Breast epithelium (tissue), 4 donors: ENCODE measurements around the gene NSD2. TPM values are rescaled to one million over a fixed set of nuclear protein-coding genes. Genes with fewer than 3 reads are reported as not detected.

ENCODE experiments used
- DNase-seq, 2 donors: peaks; one replicate each; pipeline ENCODE4 v3.0.0-alpha.2; 2019; ENCODE audit warnings: low spot score in 2 of 2
- H3K27ac ChIP-seq, 2 donors: fragments of 200-600 bp; sonication (generic) in 1 of 2; one replicate each; pipeline ENCODE4 v1.5.1; 2016 to 2019; ENCODE audit warnings: mild to moderate bottlenecking in 1 of 2
- H3K27me3 ChIP-seq, 2 donors: fragments of 200-600 bp; sonication (generic) in 1 of 2; one replicate each; pipeline versions ENCODE4 v1.5.1 to v1.6.0; 2017 to 2019; ENCODE audit warnings: control low read depth in 1 of 2, mild to moderate bottlenecking in 1 of 2
- H3K36me3 ChIP-seq: fragments of 200-600 bp; one replicate; pipeline ENCODE4 v1.5.1; 2019
- H3K4me1 ChIP-seq, 2 donors: fragments of 200-600 bp; sonication (generic); one replicate each; pipeline ENCODE4 v1.5.1; 2016 to 2019; ENCODE audit warnings: control low read depth in 1 of 2
- H3K4me3 ChIP-seq, 3 donors: fragments of 200-600 bp; sonication (generic); 1 replicate in 2 of 3; 2 replicates in 1 of 3; pipeline ENCODE4 v1.5.1; 2016 to 2019; ENCODE audit warnings: mild to moderate bottlenecking in 3 of 3, moderate library complexity in 2 of 3
- H3K9me3 ChIP-seq, 2 donors: fragments of 200-600 bp; sonication (generic) in 1 of 2; one replicate each; pipeline ENCODE4 v1.5.1; 2016 to 2019; ENCODE audit warnings: control low read depth in 1 of 2
- CTCF ChIP-seq, 3 donors: fragments of 450-650 bp; IDR thresholded peaks; one replicate each; pipeline ENCODE4 v1.5.1; 2016 to 2017; ENCODE audit warnings: antibody characterized with exemption in 3 of 3, mild to moderate bottlenecking in 3 of 3, moderate library complexity in 3 of 3
- POLR2A ChIP-seq: fragments of 450-650 bp; IDR thresholded peaks from one replicate; pipeline ENCODE4 v1.6.1; 2016; ENCODE audit warnings: antibody characterized with exemption, mild to moderate bottlenecking, moderate library complexity
- POLR2AphosphoS5 ChIP-seq, 3 donors: sonication (generic); formaldehyde crosslinking; IDR thresholded peaks; one replicate each; pipeline ENCODE4 v1.6.1; 2017; ENCODE audit warnings: antibody characterized with exemption in 3 of 3
- intact Hi-C: fragments of 100-400 bp; cut with DNase I; formaldehyde crosslinking; loops from one replicate; pipeline ENCODE4 v1.15.1; 2023; ENCODE audit warnings: low total_unique reads
- total RNA-seq, 3 donors: library from RNA; depleted of rRNA; stranded (reverse); fragments of >200 nt; gene quantifications; one replicate each; pipeline ENCODE4 v1.1.0, GENCODE V29; 2016

Gene NSD2
- total RNA-seq, 3 donors from 2014 or later = 24.6 to 36.7 (median 30.8) TPM

DNA sequence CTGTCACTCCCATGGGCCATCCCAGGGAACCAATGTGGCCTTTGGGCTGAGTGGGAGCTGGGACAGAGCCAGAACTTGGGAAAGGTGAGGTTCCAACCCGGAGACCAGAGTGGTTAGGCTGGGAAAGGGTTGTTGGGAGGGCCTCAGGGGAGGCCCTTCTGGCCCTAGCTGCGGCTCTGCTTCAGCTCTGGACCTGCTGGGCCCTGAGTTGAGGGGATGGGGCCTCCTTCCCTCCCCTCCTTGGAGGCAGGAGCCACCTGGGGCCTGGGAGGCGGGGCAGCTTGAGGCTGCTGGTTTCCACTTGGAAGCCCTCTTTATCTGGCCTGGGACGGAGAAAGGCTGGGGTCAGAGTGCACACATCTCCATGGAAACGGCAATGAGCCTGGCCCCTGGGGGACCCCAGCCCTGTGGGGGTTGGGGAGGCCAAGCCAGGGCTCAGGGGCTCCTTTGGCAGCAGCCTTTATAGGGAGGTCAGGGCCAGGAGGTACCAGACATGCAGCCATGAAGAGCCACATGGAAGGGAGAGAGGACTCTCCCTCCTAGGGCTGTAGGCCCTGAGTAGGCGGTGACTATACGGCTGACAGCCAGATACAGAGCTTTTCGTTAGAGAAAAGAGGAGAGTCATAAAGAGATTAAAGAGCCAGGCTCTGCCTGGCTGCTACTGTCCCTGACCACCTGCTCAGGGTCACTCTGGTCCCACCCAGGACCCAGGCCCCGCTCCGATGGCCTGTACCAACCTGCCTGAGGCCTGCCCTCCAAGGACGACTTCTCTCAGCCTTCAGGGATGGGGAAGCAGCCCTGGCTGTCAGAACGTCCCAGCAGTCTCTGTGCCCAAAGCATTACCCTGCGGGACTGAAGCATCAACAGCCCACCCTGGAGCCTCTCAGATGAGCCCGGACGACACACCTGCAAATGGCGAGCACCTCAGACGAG lies 6.9 kb upstream of the NSD2 start:
- Histone ChIP-seq H3K9me3 (no peaks in the 10 kb centered on the region), H3K27ac (no peak overlapping the region), H3K36me3 (no peaks in the 10 kb centered on the region), H3K27me3 (no peaks in the 10 kb centered on the region), H3K4me1 (peaks cover 0 to 8% of the 10 kb centered on the region in 2 donors), H3K4me3 (no peak overlapping the region)
- TF ChIP-seq CTCF (IDR thresholded peaks at IDR 0.05) (no peak), POLR2A (no peak), POLR2AphosphoS5 (IDR thresholded peaks at IDR 0.05) (no peak)
- intact Hi-C loops = no loop called here
- DNase-seq = no peak

- TF ChIP-seq CTCF (IDR thresholded peaks at IDR 0.05) (no peak), POLR2AphosphoS5 (IDR thresholded peaks at IDR 0.05) (no peak), POLR2A (no peak)
- Histone ChIP-seq H3K9me3 (no peaks in the 10 kb centered on the region), H3K27me3 (no peaks in the 10 kb centered on the region), H3K4me3 (no peak overlapping the region), H3K4me1 (peaks cover 0 to 8% of the 10 kb centered on the region in 2 donors), H3K36me3 (no peaks in the 10 kb centered on the region), H3K27ac (no peak overlapping the region)
- intact Hi-C loops = no loop called here
- no peak for DNase-seq
These were observed 5.0 kb upstream of the NSD2 start for GRCh38 chr4:1866189-1866661.

GRCh38 chr4:1868293-1868692 lies 2.9 kb upstream of the NSD2 start:
- no peaks in the 10 kb centered on the region for H3K4me1 ChIP-seq
- H3K27ac ChIP-seq = no peak overlapping the region
- intact Hi-C loops = no loop called here
- no peaks in the 10 kb centered on the region for H3K36me3 ChIP-seq
- no peak overlapping the region for H3K4me3 ChIP-seq
- TF ChIP-seq POLR2A (no peak), CTCF (IDR thresholded peaks at IDR 0.05) (no peak), POLR2AphosphoS5 (IDR thresholded peaks at IDR 0.05) (no peak)
- H3K27me3 ChIP-seq = no peaks in the 10 kb centered on the region
- no peaks in the 10 kb centered on the region for H3K9me3 ChIP-seq
- DNase-seq = no peak

GRCh38 chr4:1868912-1869311 lies 2.3 kb upstream of the NSD2 start:
- Histone ChIP-seq H3K27ac (no peak overlapping the region), H3K4me3 (no peak overlapping the region), H3K36me3 (no peaks in the 10 kb centered on the region), H3K4me1 (no peaks in the 10 kb centered on the region), H3K27me3 (no peaks in the 10 kb centered on the region), H3K9me3 (no peaks in the 10 kb centered on the region)
- no peak for DNase-seq
- no peak for TF ChIP-seq CTCF (IDR thresholded peaks at IDR 0.05)
- no peak for TF ChIP-seq POLR2A
- no peak for TF ChIP-seq POLR2AphosphoS5 (IDR thresholded peaks at IDR 0.05)
- intact Hi-C loops = no loop called here
